HepG2 (cell line): Measurements from ENCODE around the gene FAM111A. TPM values are rescaled to one million over a fixed set of nuclear protein-coding genes. Genes with fewer than 3 reads are reported as not detected.
A peak's percentile ranks its signal among the peaks of the same experiment; 100 is the strongest.

Experiments
- ATAC-seq: fragments of 200-7000 bp; cut with Tn5 transposase; 3 replicates; pipeline ENCODE4 v1.9.1; 2020; ENCODE audit warnings: mild to moderate bottlenecking, moderate library complexity
- BruUV-seq: library from RNA; stranded (reverse); fragments of 400-500 nt; replicated peaks from 2 replicates; lab custom pipeline; 2021; lab: Mats Ljungman, UMichigan
- CTCF ChIA-PET: fragments of 300-600 bp; formaldehyde crosslinking; extraction: SDS; loops from one replicate; lab custom pipeline; 2021; ENCODE audit warnings: low total read pairs, inconsistent platforms, low intra/inter-chr PET ratio; lab: Yijun Ruan, JAX
- POLR2A ChIA-PET: fragments of 350-600 bp; sonication (Branson Sonifier 250); formaldehyde crosslinking; loops from one replicate; lab custom pipeline; 2020; ENCODE audit warnings: antibody characterized with exemption, inconsistent platforms; lab: Yijun Ruan, JAX
- DNase-seq: peaks from one replicate; pipeline ENCODE4 v3.0.0-alpha.2; 2015; ENCODE audit warnings: low spot score
- FAIRE-seq: peaks from 3 replicates; lab custom pipeline; 2011; peaks lifted over from hg19 to GRCh38; lab: Jason Lieb, UNC
- H2AFZ ChIP-seq: one replicate; pipeline ENCODE4 v1.6.1; 2011; ENCODE audit warnings: low read length, inconsistent platforms
- H3K27ac ChIP-seq: fragments of 300-600 bp; 3 replicates; pipeline ENCODE4 v1.8.0; 2011; ENCODE audit warnings: mixed run types, mild to moderate bottlenecking, mixed read lengths, low read length, inconsistent platforms; ENCODE audit not compliant: insufficient read depth; ENCODE audit errors: extremely low read length
- H3K27me3 ChIP-seq, 2 experiments: fragments of 200-600 bp in 1 of 2; 2 replicates in 1 of 2; 3 replicates in 1 of 2; pipeline versions ENCODE4 v1.6.0 to v1.8.0; 2011; ENCODE audit warnings: low read length in 2 of 2, mild to moderate bottlenecking in 2 of 2, moderate library complexity in 2 of 2, inconsistent platforms in 1 of 2; ENCODE audit not compliant: insufficient read depth in 2 of 2, control insufficient read depth in 1 of 2
- H3K36me3 ChIP-seq, 2 experiments: fragments of 200-600 bp in 1 of 2; replicated peaks in 1 of 2; 2 replicates in 1 of 2; 3 replicates in 1 of 2; pipeline versions ENCODE4 v1.5.1 to v1.8.0; 2011; ENCODE audit warnings: low read length in 2 of 2, inconsistent platforms in 1 of 2; ENCODE audit not compliant: insufficient read depth in 2 of 2, control insufficient read depth in 1 of 2
- H3K4me1 ChIP-seq: 2 replicates; pipeline ENCODE4 v1.5.1; 2012; ENCODE audit warnings: low read length, inconsistent platforms; ENCODE audit not compliant: insufficient read depth
- H3K4me2 ChIP-seq: 2 replicates; pipeline ENCODE4 v1.6.0; 2011; ENCODE audit warnings: low read depth, low read length, inconsistent platforms
- H3K4me3 ChIP-seq, 3 experiments: fragments of 200-600 bp in 1 of 3; sonication (generic), shearing (Covaris generic) in 1 of 3; replicated peaks in 1 of 3; 2 replicates each; pipeline ENCODE4 v1.5.1; 2011 to 2016; ENCODE audit warnings: low read length in 3 of 3, inconsistent platforms in 2 of 3, low read depth in 2 of 3, mild to moderate bottlenecking in 2 of 3, control low read depth in 1 of 3, mixed read lengths in 1 of 3; ENCODE audit not compliant: insufficient read depth in 1 of 3
- H3K79me2 ChIP-seq: one replicate; pipeline ENCODE4 v1.6.1; 2011; ENCODE audit warnings: low read length, inconsistent platforms; ENCODE audit not compliant: insufficient read depth
- H3K9ac ChIP-seq: 2 replicates; pipeline ENCODE4 v1.6.0; 2011; ENCODE audit warnings: mild to moderate bottlenecking, low read depth, low read length, inconsistent platforms; ENCODE audit not compliant: insufficient read depth
- H3K9me3 ChIP-seq: 2 replicates; pipeline ENCODE4 v1.5.1; 2012; ENCODE audit warnings: mild to moderate bottlenecking, low read length
- H4K20me1 ChIP-seq: 2 replicates; pipeline ENCODE4 v1.6.0; 2011; ENCODE audit warnings: inconsistent platforms, mild to moderate bottlenecking, low read length, moderate library complexity; ENCODE audit not compliant: insufficient read depth
- AHR ChIP-seq: IDR thresholded peaks from 2 replicates; pipeline ENCODE4 v1.6.1; 2018; ENCODE audit warnings: missing genetic modification reagents, missing compliant biosample characterization
- BCL6 ChIP-seq: IDR thresholded peaks from 2 replicates; pipeline ENCODE4 v1.6.1; 2016; ENCODE audit warnings: missing genetic modification reagents, missing compliant biosample characterization
- IRF1 ChIP-seq: sonication (generic); formaldehyde crosslinking; IDR thresholded peaks from 2 replicates; pipeline ENCODE4 v1.4.0; 2020; ENCODE audit warnings: low read depth, mild to moderate bottlenecking, missing genetic modification reagents
- KDM3A ChIP-seq: IDR thresholded peaks from 2 replicates; pipeline ENCODE4 v1.6.1; 2018; ENCODE audit warnings: low read depth, missing compliant biosample characterization
- KLF9 ChIP-seq: IDR thresholded peaks from 2 replicates; pipeline ENCODE4 v1.6.1; 2016; ENCODE audit warnings: low read depth
- RORA ChIP-seq: sonication (generic); formaldehyde crosslinking; IDR thresholded peaks from 2 replicates; pipeline ENCODE4 v1.5.0; 2020; ENCODE audit warnings: mild to moderate bottlenecking, missing genetic modification reagents, moderate library complexity
- SOX6 ChIP-seq, 2 experiments: fragments of 450-650 bp in 1 of 2; sonication (generic) in 1 of 2; formaldehyde crosslinking in 1 of 2; IDR thresholded peaks; 2 replicates each; pipeline versions ENCODE4 v1.4.0 to v1.6.1; 2017 to 2020; ENCODE audit warnings: antibody characterized with exemption in 1 of 2, mild to moderate bottlenecking in 1 of 2, missing genetic modification reagents in 1 of 2
- ZNF562 ChIP-seq: sonication (generic); formaldehyde crosslinking; IDR thresholded peaks from 2 replicates; pipeline ENCODE4 v1.8.0; 2022; ENCODE audit warnings: missing genetic modification reagents, borderline replicate concordance
- ZNF747 ChIP-seq: sonication (generic); formaldehyde crosslinking; IDR thresholded peaks from 2 replicates; pipeline ENCODE4 v1.8.1; 2023; ENCODE audit warnings: missing genetic modification reagents, mild to moderate bottlenecking, borderline replicate concordance
- WGBS: methylation state at CpG from one replicate; pipeline ENCODE4 v1.1.6; 2017; ENCODE audit warnings: low lambda C conversion rate; 5-methylcytosine and 5-hydroxymethylcytosine counted together
- in situ Hi-C: cut with HindIII; loops from 2 replicates; pipeline ENCODE4 v1.10.0; 2017; ENCODE audit warnings: low pct_unique_long_range_greater_than_20kb; ENCODE audit not compliant: extremely low pct_ligation_motif_present
- intact Hi-C: fragments of 100-400 bp; cut with micrococcal nuclease; formaldehyde crosslinking; loops from one replicate; pipeline ENCODE4 v1.10.0; 2022; ENCODE audit not compliant: unreplicated experiment
- polyA plus RNA-seq, 8 experiments: library from polyadenylated mRNA; depleted of rRNA in 3 of 8; stranded (reverse) in 7 of 8; unstranded in 1 of 8; fragments of >200 nt; fragmentation: Illumina TruSeq in 4 of 8; extraction: Trizol in 4 of 8; gene quantifications; 2 replicates each; pipeline versions ENCODE4 v1.2.1 to v1.2.3, GENCODE V29; 2011 to 2016; ENCODE audit warnings: low read depth in 4 of 8, missing spikeins in 1 of 8, mixed read lengths in 1 of 8; ENCODE audit not compliant: insufficient read depth in 1 of 8
- total RNA-seq, 5 experiments: library from RNA; depleted of rRNA; stranded (reverse); fragments of >200 nt; fragmentation: Illumina TruSeq; extraction: Trizol; gene quantifications; 2 replicates each; pipeline ENCODE4 v1.2.3, GENCODE V29; 2016; ENCODE audit warnings: low read depth in 1 of 5
- TF ChIP-seq, protein P1 (sequence below): sonication (generic); formaldehyde crosslinking; IDR thresholded peaks from 2 replicates; pipeline ENCODE4 v1.4.0; 2020; ENCODE audit warnings: missing genetic modification reagents, borderline replicate concordance

Gene FAM111A
- total and polyA plus RNA-seq, 2 of the 13 experiments (the other 11 are each of a cell fraction or from before 2014, with no cell fraction given), result 3.2 to 13.5 TPM

DNA sequence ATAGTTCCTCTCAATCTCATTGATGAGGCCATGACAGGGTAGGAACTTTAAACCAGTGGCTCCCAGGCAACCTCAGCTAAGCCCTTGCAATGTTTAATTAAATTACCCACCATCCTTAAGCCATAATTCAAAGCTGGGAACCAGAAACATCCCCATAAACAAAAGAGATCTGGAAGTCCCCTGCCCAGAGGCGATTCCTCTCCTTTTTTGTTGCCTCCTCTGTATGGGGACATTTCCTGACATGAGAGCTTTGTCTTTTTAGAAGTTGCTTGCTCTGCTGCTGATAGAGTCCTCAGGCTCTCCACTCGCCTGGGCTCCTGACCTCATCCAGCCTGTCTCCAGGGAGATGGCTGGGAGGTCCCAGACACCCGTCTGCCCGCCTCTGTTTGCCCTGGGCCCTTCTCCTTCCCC lies 32.4 kb downstream of the FAM111A start:
- no TSS peak for BruUV-seq
- Histone ChIP-seq H3K27me3 (no peaks in the 10 kb centered on the region; a peak in 1 of 5 replicates), H4K20me1 (0 out of 2 replicates have a peak, but pooled peaks cover 3% of the 10 kb centered on the region), H3K4me3 (peak overlapping the region in 2 of 3 experiments; percentile 11 to 80; a peak in 3 of 6 replicates), H2AFZ (no peak overlapping the region), H3K79me2 (no peaks in the 10 kb centered on the region), H3K9me3 (no peaks in the 10 kb centered on the region), H3K36me3 (no peaks in the 10 kb centered on the region), H3K4me2 (peak overlapping the region; percentile 100), H3K4me1 (peaks cover 41% of the 10 kb centered on the region), H3K27ac (no peak overlapping the region), H3K9ac (0 out of 2 replicates have a peak overlapping the region, but pooled peaks have one; percentile 16)
- in situ Hi-C loops (loop anchor here (10.0 to 25.0 kb wide), 2 partner anchors 110 to 512 kb away; no protein-coding TSS in a partner anchor), intact Hi-C loops (no loop called here)
- ChIA-PET POLR2A (interaction anchor here (2.3 to 4.4 kb wide), 2 partner anchors 11 to 16 kb away, joined by 9 to 46 read pairs; no protein-coding TSS in a partner anchor), CTCF (no interaction called here)
- 39% methylated on average over 4 of the region's 4 CpGs for WGBS
- TF ChIP-seq SOX6 (IDR thresholded peaks at IDR 0.05), result no peak
- TF ChIP-seq SOX6 (CRISPR knock-in tag; IDR thresholded peaks at IDR 0.05), result no peak
- TF ChIP-seq KDM3A, result no peak
- TF ChIP-seq ZNF562 (CRISPR knock-in tag), result no peak
- no peak for TF ChIP-seq ZNF747 (CRISPR knock-in tag)
- TF ChIP-seq IRF1, result no peak
- no peak for TF ChIP-seq RORA (CRISPR knock-in tag)
- TF ChIP-seq BCL6 (CRISPR knock-in tag), result no peak
- TF ChIP-seq AHR (CRISPR knock-in tag), result no peak
- TF ChIP-seq, protein P1, sequence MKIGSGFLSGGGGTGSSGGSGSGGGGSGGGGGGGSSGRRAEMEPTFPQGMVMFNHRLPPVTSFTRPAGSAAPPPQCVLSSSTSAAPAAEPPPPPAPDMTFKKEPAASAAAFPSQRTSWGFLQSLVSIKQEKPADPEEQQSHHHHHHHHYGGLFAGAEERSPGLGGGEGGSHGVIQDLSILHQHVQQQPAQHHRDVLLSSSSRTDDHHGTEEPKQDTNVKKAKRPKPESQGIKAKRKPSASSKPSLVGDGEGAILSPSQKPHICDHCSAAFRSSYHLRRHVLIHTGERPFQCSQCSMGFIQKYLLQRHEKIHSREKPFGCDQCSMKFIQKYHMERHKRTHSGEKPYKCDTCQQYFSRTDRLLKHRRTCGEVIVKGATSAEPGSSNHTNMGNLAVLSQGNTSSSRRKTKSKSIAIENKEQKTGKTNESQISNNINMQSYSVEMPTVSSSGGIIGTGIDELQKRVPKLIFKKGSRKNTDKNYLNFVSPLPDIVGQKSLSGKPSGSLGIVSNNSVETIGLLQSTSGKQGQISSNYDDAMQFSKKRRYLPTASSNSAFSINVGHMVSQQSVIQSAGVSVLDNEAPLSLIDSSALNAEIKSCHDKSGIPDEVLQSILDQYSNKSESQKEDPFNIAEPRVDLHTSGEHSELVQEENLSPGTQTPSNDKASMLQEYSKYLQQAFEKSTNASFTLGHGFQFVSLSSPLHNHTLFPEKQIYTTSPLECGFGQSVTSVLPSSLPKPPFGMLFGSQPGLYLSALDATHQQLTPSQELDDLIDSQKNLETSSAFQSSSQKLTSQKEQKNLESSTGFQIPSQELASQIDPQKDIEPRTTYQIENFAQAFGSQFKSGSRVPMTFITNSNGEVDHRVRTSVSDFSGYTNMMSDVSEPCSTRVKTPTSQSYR (CRISPR knock-in tag), result no peak
- TF ChIP-seq KLF9 (CRISPR knock-in tag), result no peak
- ATAC-seq, result no peak
- DNase-seq, result no peak
- FAIRE-seq, result no peak
